Retinal pigment epithelial cell (primary cell): ENCODE data around the gene NSUN6.
A peak's percentile ranks its signal among the peaks of the same experiment; 100 is the strongest.

Experiments
- DNase-seq: peaks from one replicate; pipeline ENCODE4 v3.0.0-alpha.2; 2010; ENCODE audit warnings: low read depth
- H3K4me3 ChIP-seq: 2 replicates; pipeline ENCODE4 v1.5.1; 2011; ENCODE audit warnings: mild to moderate bottlenecking, low read length, control low read depth, moderate library complexity
- TF ChIP-seq, protein P1 (sequence below): conservative IDR thresholded peaks from 2 replicates; pipeline ENCODE4 v1.5.1; 2011; ENCODE audit warnings: low read depth, low read length, control low read depth, inconsistent platforms

Gene NSUN6

DNA sequence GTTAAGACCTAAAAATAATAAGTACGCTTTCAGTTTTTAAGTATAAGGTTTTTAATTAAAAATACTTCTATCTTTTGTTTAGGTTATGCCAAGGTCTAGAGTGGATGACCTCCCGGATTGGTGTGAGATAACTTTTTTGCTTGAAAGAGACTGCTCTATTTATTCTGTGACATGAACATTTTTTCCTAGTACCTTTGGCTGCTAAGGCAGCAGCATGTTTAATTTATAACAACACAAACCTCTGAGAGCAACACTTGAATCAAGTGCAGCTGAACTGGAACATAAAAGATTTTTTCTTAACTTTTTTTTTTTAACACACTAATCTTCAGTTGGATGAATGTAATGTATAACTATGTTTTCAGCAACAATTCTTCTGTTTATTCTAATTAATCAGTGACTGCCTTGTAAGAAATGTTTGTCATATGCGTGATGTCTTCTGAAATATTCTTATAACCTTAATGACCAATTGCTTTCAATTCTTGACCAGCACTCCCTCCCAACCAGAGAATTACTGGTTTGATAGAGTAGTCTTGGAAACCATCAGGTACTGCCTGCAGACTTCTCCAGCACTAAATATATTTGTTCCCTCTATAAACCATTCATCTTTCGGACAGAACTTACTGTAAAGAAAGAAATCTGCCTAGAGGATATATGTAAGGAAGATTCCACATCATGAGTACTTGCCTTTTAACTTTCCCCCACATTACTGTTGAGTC lies 23.9 kb upstream of the NSUN6 start:
- no peak overlapping the region for H3K4me3 ChIP-seq
- TF ChIP-seq, protein P1, sequence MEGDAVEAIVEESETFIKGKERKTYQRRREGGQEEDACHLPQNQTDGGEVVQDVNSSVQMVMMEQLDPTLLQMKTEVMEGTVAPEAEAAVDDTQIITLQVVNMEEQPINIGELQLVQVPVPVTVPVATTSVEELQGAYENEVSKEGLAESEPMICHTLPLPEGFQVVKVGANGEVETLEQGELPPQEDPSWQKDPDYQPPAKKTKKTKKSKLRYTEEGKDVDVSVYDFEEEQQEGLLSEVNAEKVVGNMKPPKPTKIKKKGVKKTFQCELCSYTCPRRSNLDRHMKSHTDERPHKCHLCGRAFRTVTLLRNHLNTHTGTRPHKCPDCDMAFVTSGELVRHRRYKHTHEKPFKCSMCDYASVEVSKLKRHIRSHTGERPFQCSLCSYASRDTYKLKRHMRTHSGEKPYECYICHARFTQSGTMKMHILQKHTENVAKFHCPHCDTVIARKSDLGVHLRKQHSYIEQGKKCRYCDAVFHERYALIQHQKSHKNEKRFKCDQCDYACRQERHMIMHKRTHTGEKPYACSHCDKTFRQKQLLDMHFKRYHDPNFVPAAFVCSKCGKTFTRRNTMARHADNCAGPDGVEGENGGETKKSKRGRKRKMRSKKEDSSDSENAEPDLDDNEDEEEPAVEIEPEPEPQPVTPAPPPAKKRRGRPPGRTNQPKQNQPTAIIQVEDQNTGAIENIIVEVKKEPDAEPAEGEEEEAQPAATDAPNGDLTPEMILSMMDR, result no peak
- DNase-seq, result no peak

DNA sequence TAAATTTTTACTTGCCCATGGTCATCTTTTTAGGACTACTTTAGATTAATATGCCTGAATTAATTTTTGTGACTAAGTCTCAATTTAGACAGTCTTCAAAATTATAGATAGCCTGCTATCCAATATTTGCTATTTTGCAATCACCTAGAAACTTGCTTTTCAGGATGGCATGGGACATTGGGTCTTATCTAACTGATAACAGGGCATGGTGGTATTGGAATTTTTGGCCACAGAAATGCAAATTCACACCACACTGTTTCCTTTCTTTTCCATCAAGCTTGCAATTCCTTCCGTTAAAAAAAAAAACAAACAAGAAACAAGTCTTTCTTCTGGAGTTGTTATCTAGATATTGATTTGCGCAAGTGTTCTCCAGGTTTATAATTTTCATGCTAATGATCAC lies 16.6 kb upstream of the NSUN6 start:
- TF ChIP-seq, protein P1, result no peak
- no peak overlapping the region for H3K4me3 ChIP-seq
- DNase-seq, result no peak

DNA sequence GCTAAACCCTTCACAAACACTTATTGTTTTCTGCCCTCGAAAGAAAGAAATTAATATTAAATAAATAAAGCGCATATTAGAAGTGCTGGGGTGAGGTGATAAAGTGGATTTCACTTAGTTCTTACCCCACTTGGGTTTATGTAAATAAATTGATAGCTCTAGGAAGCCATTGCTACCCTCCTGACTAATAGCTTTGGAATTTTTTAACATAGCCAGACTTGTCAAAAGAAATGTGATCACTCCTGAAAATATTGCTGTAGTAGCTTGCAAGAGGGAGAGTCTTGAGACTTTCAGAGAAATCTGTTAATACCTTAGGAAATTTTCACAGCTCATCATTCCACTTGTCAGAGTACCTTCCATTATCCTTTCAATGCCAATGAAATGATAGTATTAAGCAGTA lies 15.4 kb upstream of the NSUN6 start:
- TF ChIP-seq, protein P1, result no peak
- peak; percentile 65 for DNase-seq
- H3K4me3 ChIP-seq, result no peak overlapping the region

DNA sequence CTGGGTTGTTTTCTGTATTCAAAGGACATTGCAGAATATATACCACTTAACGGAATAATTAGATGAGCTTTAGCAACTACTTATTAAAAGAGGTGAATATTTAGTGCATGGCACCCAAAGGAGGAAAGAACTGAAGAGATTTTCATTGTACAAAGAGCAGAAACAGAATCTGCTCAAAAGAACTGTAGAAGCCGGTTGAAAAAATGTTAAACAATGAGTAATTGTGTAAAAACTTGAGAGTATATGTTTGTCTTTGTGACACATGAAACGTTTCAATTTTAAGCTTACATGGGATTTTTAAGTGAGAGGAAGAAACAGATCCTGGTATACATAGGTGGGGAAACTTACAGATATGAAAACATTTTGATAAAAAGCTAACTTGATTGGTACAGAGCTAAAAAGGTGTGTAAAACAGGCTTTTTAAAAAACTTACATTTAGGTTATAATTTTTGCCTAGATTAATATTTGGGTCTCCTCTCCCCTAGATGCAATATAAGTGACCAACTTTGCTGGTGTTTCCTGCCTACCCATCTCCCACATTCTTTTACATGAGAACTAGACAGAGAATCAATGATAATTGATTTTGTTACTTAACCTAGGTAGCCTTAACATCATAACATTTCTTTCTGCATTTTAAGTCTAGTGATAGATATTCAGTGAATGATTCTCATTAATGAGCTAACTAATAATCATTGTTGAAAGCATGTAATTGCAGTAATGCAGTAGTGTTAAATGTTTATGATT lies 14.6 kb upstream of the NSUN6 start:
- no peak overlapping the region for H3K4me3 ChIP-seq
- TF ChIP-seq, protein P1, result no peak
- no peak for DNase-seq

DNA sequence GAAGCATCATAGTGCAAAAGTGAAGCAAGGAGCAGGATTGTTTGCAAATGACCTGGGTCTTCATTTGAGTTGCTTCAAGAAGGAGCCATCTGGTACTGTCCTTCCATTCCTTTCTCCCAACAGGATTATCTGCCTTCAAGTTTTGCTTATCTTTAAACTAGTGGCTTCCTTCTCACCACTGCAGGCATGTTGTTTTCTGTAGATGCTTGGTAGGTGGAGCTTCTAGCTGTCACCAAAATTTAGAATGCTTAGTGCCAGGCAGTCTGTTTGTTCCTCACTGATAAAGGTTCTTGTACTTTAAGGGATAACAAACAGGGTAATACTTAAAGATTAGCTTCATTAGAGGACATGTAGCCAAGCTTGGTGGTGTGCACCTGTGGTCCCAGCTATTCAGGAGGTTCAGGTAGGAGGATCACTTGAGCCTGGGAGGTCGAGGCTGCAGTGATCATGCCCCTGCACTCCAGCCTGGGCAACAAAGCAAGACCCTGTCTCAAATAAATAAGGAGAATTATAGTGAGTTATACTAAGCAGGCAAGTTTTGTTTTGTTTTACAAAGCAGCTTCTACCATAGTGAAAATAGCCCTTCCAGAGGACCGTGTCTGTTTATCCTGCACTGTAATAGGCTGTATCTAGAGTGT lies 13.6 kb upstream of the NSUN6 start:
- TF ChIP-seq, protein P1, result no peak
- H3K4me3 ChIP-seq, result no peak overlapping the region
- DNase-seq, result no peak

DNA sequence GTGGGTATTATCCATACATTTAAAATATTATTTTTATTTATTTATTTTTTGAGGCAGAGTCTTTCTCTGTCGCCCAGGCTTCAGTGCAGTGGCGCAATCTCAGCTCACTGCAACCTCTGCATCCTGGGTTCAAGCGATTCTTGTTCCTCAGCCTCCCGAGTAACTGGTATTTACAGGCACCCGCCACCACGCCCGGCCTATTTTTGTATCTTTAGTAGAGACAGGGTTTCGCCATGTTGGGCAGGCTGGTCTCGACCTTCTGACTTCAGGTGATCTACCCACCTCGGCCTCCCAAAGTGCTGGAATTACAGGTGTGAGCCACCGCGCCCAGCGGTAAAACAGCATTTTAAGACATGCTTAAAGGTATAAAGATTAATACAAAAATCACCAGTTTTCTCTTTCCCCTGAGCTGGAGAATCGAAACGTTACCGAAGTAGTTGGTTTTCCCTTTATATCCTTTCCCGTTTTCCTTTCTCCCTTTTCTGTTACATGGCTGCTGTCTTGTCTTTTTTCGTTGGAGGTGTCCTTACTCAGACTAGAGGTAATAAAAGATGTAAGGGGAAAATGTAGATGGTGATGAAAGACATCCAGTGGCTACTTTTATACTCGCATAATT lies 9.5 kb upstream of the NSUN6 start:
- H3K4me3 ChIP-seq, result peak overlapping the region; percentile 80
- DNase-seq, result no peak
- TF ChIP-seq, protein P1, result no peak
